NCI-H446 treated with DMSO at 0.1 percent for 48 hours (cell line): ENCODE results near the gene HSDL1.

Experiments
- DNase-seq: peaks from one replicate; lab custom pipeline; 2025; lab: John Stamatoyannopoulos, UW

HSDL1 gene

GRCh38 chr16:84107921-84108320, 37.1 kb downstream of the HSDL1 start:
- DNase-seq = no peak

- DNase-seq = no peak
Observed at GRCh38 chr16:84105948-84106740, 38.8 kb downstream of the HSDL1 start.

GRCh38 chr16:84105301-84105815, 39.6 kb downstream of the HSDL1 start:
- no peak for DNase-seq

- DNase-seq = no peak
Observed at GRCh38 chr16:84104231-84104630, 40.7 kb downstream of the HSDL1 start.

- DNase-seq = no peak
Observed at GRCh38 chr16:84103678-84104077, 41.3 kb downstream of the HSDL1 start.

- no peak for DNase-seq
Observed at GRCh38 chr16:84098939-84099338, 46.0 kb downstream of the HSDL1 start.

- DNase-seq = no peak
Observed at GRCh38 chr16:84096447-84097005, 48.5 kb downstream of the HSDL1 start.

- DNase-seq = no peak
Observed at GRCh38 chr16:84095466-84095865, 49.5 kb downstream of the HSDL1 start.

GRCh38 chr16:84093879-84094270, 51.1 kb downstream of the HSDL1 start:
- DNase-seq = no peak

- no peak for DNase-seq
Observed at GRCh38 chr16:84093120-84093878, 51.7 kb downstream of the HSDL1 start.

- no peak for DNase-seq
Observed at GRCh38 chr16:84091460-84091859, 53.5 kb downstream of the HSDL1 start.

- DNase-seq = no peak
Observed at GRCh38 chr16:84090211-84090610, 54.8 kb downstream of the HSDL1 start.

GRCh38 chr16:84088695-84089395, 56.1 kb downstream of the HSDL1 start:
- no peak for DNase-seq

- no peak for DNase-seq
Observed at GRCh38 chr16:84087466-84088151, 57.4 kb downstream of the HSDL1 start.

- no peak for DNase-seq
Observed at GRCh38 chr16:84087001-84087400, 58.0 kb downstream of the HSDL1 start.

- no peak for DNase-seq
Observed at GRCh38 chr16:84086341-84086740, 58.6 kb downstream of the HSDL1 start.

- DNase-seq = no peak
Observed at GRCh38 chr16:84085773-84086172, 59.2 kb downstream of the HSDL1 start.

- DNase-seq = no peak
Observed at GRCh38 chr16:84085271-84085667, 59.7 kb downstream of the HSDL1 start.

GRCh38 chr16:84084570-84085270, 60.3 kb downstream of the HSDL1 start:
- no peak for DNase-seq

- no peak for DNase-seq
Observed at GRCh38 chr16:84082835-84083569, 62.0 kb downstream of the HSDL1 start.
